ENCODE data around the gene PSMD1.

- TF ChIP-seq SP1 (IDR thresholded peaks at IDR 0.05) (no peak), L3MBTL2 (conservative IDR thresholded peaks at IDR 0.05) (no peak), BHLHE40 (IDR thresholded peaks at IDR 0.05; ENCODE audit: borderline replicate concordance) (no peak), PKNOX1 (IDR thresholded peaks at IDR 0.05) (no peak), TARDBP (IDR thresholded peaks at IDR 0.05) (no peak), ELF4 (IDR thresholded peaks at IDR 0.05) (no peak), HDGF (IDR thresholded peaks at IDR 0.05; ENCODE audit: borderline replicate concordance) (no peak), SUZ12 (IDR thresholded peaks at IDR 0.05) (no peak), ZNF384 (IDR thresholded peaks at IDR 0.05) (no peak), LEF1 (IDR thresholded peaks at IDR 0.05; ENCODE audit: borderline replicate concordance) (no peak), FOXM1 (IDR thresholded peaks at IDR 0.05; ENCODE audit: borderline replicate concordance) (no peak), CTBP1 (IDR thresholded peaks at IDR 0.05; ENCODE audit: borderline replicate concordance) (no peak)
These were observed 102.6 kb downstream of the PSMD1 start for GRCh38 chr2:231159306-231159705.

Measured in HEK293T (cell line).